NCI-H2107 (cell line): Measurements from ENCODE around the gene ANXA11.

Source experiments
- DNase-seq: peaks from one replicate; lab custom pipeline; 2025; lab: John Stamatoyannopoulos, UW

Gene ANXA11

GRCh38 chr10:80187465-80188409 is 17.6 kb downstream of the ANXA11 start:
- no peak for DNase-seq

- no peak for DNase-seq
These were observed 18.3 kb downstream of the ANXA11 start for GRCh38 chr10:80187060-80187459.

- DNase-seq, result peak; percentile 4
These were observed 18.8 kb downstream of the ANXA11 start for GRCh38 chr10:80186364-80187012.

GRCh38 chr10:80185578-80186299 is 19.6 kb downstream of the ANXA11 start:
- no peak for DNase-seq

- DNase-seq, result no peak
These were observed 21.0 kb downstream of the ANXA11 start for GRCh38 chr10:80184291-80184690.

- DNase-seq, result no peak
These were observed 21.9 kb downstream of the ANXA11 start for GRCh38 chr10:80183436-80183835.

GRCh38 chr10:80182986-80183385 is 22.4 kb downstream of the ANXA11 start:
- DNase-seq, result no peak

GRCh38 chr10:80177781-80178636 is 27.3 kb downstream of the ANXA11 start:
- DNase-seq, result no peak

GRCh38 chr10:80176526-80176925 is 28.8 kb downstream of the ANXA11 start:
- no peak for DNase-seq

- DNase-seq, result no peak
These were observed 30.5 kb downstream of the ANXA11 start for GRCh38 chr10:80174641-80175395.

GRCh38 chr10:80173466-80173865 is 31.9 kb downstream of the ANXA11 start:
- DNase-seq, result peak; percentile 53

- DNase-seq, result no peak
These were observed 32.4 kb downstream of the ANXA11 start for GRCh38 chr10:80172896-80173295.

GRCh38 chr10:80171248-80171660 is 34.1 kb downstream of the ANXA11 start:
- no peak for DNase-seq

GRCh38 chr10:80170641-80171040 is 34.7 kb downstream of the ANXA11 start:
- DNase-seq, result no peak

GRCh38 chr10:80170026-80170425 is 35.3 kb downstream of the ANXA11 start:
- DNase-seq, result no peak

GRCh38 chr10:80168679-80169380 is 36.5 kb downstream of the ANXA11 start:
- no peak for DNase-seq

- DNase-seq, result no peak
These were observed 37.2 kb downstream of the ANXA11 start for GRCh38 chr10:80168162-80168511.

GRCh38 chr10:80167471-80168161 is 37.7 kb downstream of the ANXA11 start:
- DNase-seq, result no peak

GRCh38 chr10:80166581-80167470 is 38.5 kb downstream of the ANXA11 start:
- no peak for DNase-seq
